Glomerular visceral epithelial cell (primary cell): ENCODE results near the gene PTPN1.

Source experiments
- DNase-seq: peaks from one replicate; pipeline ENCODE4 v3.0.0-alpha.2; 2016; ENCODE audit errors: extremely low spot score

Gene PTPN1

GRCh38 chr20:50513169-50514034 lies 3.2 kb downstream of the PTPN1 start:
- DNase-seq, result no peak

- no peak for DNase-seq
Observed at GRCh38 chr20:50514035-50514337, 3.8 kb downstream of the PTPN1 start.

GRCh38 chr20:50514750-50515149 lies 4.6 kb downstream of the PTPN1 start:
- DNase-seq, result no peak

GRCh38 chr20:50515471-50516106 lies 5.4 kb downstream of the PTPN1 start:
- DNase-seq, result no peak

- no peak for DNase-seq
Observed at GRCh38 chr20:50516180-50516934, 6.2 kb downstream of the PTPN1 start.

GRCh38 chr20:50516935-50517816 lies 7.0 kb downstream of the PTPN1 start:
- DNase-seq, result no peak

GRCh38 chr20:50517817-50518154 lies 7.6 kb downstream of the PTPN1 start:
- no peak for DNase-seq

- DNase-seq, result peak; percentile 49
Observed at GRCh38 chr20:50518270-50518721, 8.1 kb downstream of the PTPN1 start.

GRCh38 chr20:50519036-50519762 lies 9.0 kb downstream of the PTPN1 start:
- no peak for DNase-seq

GRCh38 chr20:50520222-50520880 lies 10.2 kb downstream of the PTPN1 start:
- DNase-seq, result no peak

- DNase-seq, result no peak
Observed at GRCh38 chr20:50521221-50522052, 11.3 kb downstream of the PTPN1 start.

- no peak for DNase-seq
Observed at GRCh38 chr20:50522053-50522674, 12.0 kb downstream of the PTPN1 start.

- no peak for DNase-seq
Observed at GRCh38 chr20:50523552-50524167, 13.5 kb downstream of the PTPN1 start.

GRCh38 chr20:50525681-50526080 lies 15.5 kb downstream of the PTPN1 start:
- no peak for DNase-seq

GRCh38 chr20:50526403-50526989 lies 16.3 kb downstream of the PTPN1 start:
- DNase-seq, result no peak

GRCh38 chr20:50527068-50527605 lies 17.0 kb downstream of the PTPN1 start:
- no peak for DNase-seq

GRCh38 chr20:50528129-50528528 lies 17.9 kb downstream of the PTPN1 start:
- no peak for DNase-seq

- no peak for DNase-seq
Observed at GRCh38 chr20:50528804-50529351, 18.7 kb downstream of the PTPN1 start.
